Measurements from ENCODE around the gene KLHL41.

- TF ChIP-seq CTCF (IDR thresholded peaks at IDR 0.05 in 2 of 3, conservative IDR thresholded peaks at IDR 0.05 in 1 of 3; ENCODE audit: control insufficient read depth in 2 of 3, extremely low read depth in 1 of 3, insufficient read depth in 1 of 3, low read depth in 3 of 3, low read length in 3 of 3) (no peak), TCF7 (IDR thresholded peaks at IDR 0.05; ENCODE audit: borderline replicate concordance) (no peak), MYC (IDR thresholded peaks at IDR 0.05; ENCODE audit: insufficient read depth, insufficient read length, insufficient replicate concordance, low read length, severe bottlenecking) (no peak), ESRRA (IDR thresholded peaks at IDR 0.05; ENCODE audit: low read length) (no peak), BCL11A (IDR thresholded peaks at IDR 0.05; ENCODE audit: low read depth, low read length) (no peak), CEBPB (IDR thresholded peaks at IDR 0.05; ENCODE audit: borderline replicate concordance in 1 of 2, low read depth in 2 of 2, low read length in 2 of 2) (no peak), GABPA (IDR thresholded peaks at IDR 0.05; ENCODE audit: low read depth) (no peak), POLR2A (IDR thresholded peaks at IDR 0.05; ENCODE audit: low read depth, low read length) (no peak), CBFB (IDR thresholded peaks at IDR 0.05; ENCODE audit: low read depth) (no peak)
These were observed 56.2 kb downstream of the KLHL41 start for GRCh38 chr2:169565686-169566085.

Data from GM12878 (cell line).